Chondrocyte (in vitro differentiated cells): Measurements from ENCODE around the gene TOM1L1. TPM values are rescaled to one million over a fixed set of nuclear protein-coding genes. Genes with fewer than 3 reads are reported as not detected.

Experiments used
- DNase-seq: peaks from one replicate; pipeline ENCODE4 v3.0.0; 2021; ENCODE audit warnings: mixed read lengths, low spot score
- H3K27ac Mint-ChIP-seq: one replicate; pipeline ENCODE4 v1.8.0; 2021; ENCODE audit warnings: mild to moderate bottlenecking, moderate library complexity, mixed read lengths; ENCODE audit not compliant: unreplicated experiment
- H3K27me3 Mint-ChIP-seq: 2 replicates; pipeline ENCODE4 v1.8.0; 2021; ENCODE audit warnings: low read depth, mixed read lengths
- H3K36me3 Mint-ChIP-seq: 2 replicates; pipeline ENCODE4 v1.8.0; 2021; ENCODE audit warnings: low read depth, mixed read lengths
- H3K4me1 Mint-ChIP-seq: 2 replicates; pipeline ENCODE4 v1.8.0; 2021; ENCODE audit warnings: low read depth, mild to moderate bottlenecking, mixed read lengths
- H3K4me3 Mint-ChIP-seq: one replicate; pipeline ENCODE4 v1.8.0; 2021; ENCODE audit warnings: mild to moderate bottlenecking, moderate library complexity, mixed read lengths; ENCODE audit not compliant: unreplicated experiment
- H3K9me3 Mint-ChIP-seq: 2 replicates; pipeline ENCODE4 v1.8.0; 2021; ENCODE audit warnings: low read depth, mixed read lengths
- CTCF ChIP-seq: fragments of 200-600 bp; sonication (generic); IDR thresholded peaks from 2 replicates; pipeline ENCODE4 v1.5.0; 2021; ENCODE audit warnings: antibody characterized with exemption, mild to moderate bottlenecking, moderate library complexity
- long read RNA-seq: library from polyadenylated mRNA; stranded (forward); transcript quantifications from one replicate; pipeline ENCODE4 v2.0.0, GENCODE V29; 2021
- total RNA-seq: library from RNA; stranded (reverse); gene quantifications from 3 replicates; pipeline ENCODE4 v1.2.1, GENCODE V29; 2021

Gene TOM1L1
- 18.7 to 28.4 TPM (median 26.4 TPM) in 3 replicates for total RNA-seq
- long read RNA-seq, transcript TOM1L1-221 (16 exons, 2,507 nt): major isoform, 22 of 60 reads
- long read RNA-seq, partial matches to known transcripts: 5 of 60 reads
- long read RNA-seq, other reads (novel, unspliced or antisense): 26 of 60 reads

- peak within 1 kb of the TSS; percentile 86 for H3K27ac Mint-ChIP-seq
- peaks cover 16% of the 10 kb centered on the region for H3K4me1 Mint-ChIP-seq
- peaks cover 2% of the 10 kb centered on the region for H3K27me3 Mint-ChIP-seq
- TF ChIP-seq CTCF: peak; percentile 66
- peak within 1 kb of the TSS; percentile 93 for H3K4me3 Mint-ChIP-seq
- no peaks in the 10 kb centered on the region for H3K9me3 Mint-ChIP-seq
- no peaks in the 10 kb centered on the region for H3K36me3 Mint-ChIP-seq
- peak; percentile 91 for DNase-seq
These were observed at the start of gene TOM1L1 for GRCh38 chr17:54900457-54901229. Gene TOM1L1, plus strand, starts transcription at chr17:54900852. Its CDS starts 14 bp downstream, at chr17:54900866.

GRCh38 chr17:54859187-54859586, 41.5 kb upstream of the TOM1L1 start:
- Mint-ChIP-seq H3K4me3 (no peak overlapping the region), H3K27ac (no peak overlapping the region), H3K36me3 (no peaks in the 10 kb centered on the region)

GRCh38 chr17:54860617-54861470, 39.8 kb upstream of the TOM1L1 start:
- Mint-ChIP-seq H3K4me1 (no peaks in the 10 kb centered on the region), H3K27me3 (peaks cover 3% of the 10 kb centered on the region), H3K4me3 (no peak overlapping the region), H3K27ac (no peak overlapping the region), H3K36me3 (no peaks in the 10 kb centered on the region), H3K9me3 (no peaks in the 10 kb centered on the region)
- TF ChIP-seq CTCF: no peak
- DNase-seq: no peak

More at GRCh38 chr17:54859187-54859586, 41.5 kb upstream of the TOM1L1 start:
- no peak for TF ChIP-seq CTCF
- H3K4me1 Mint-ChIP-seq: no peaks in the 10 kb centered on the region
- H3K9me3 Mint-ChIP-seq: no peaks in the 10 kb centered on the region
- DNase-seq: no peak
- peaks cover 3% of the 10 kb centered on the region for H3K27me3 Mint-ChIP-seq

GRCh38 chr17:54861471-54861983, 39.1 kb upstream of the TOM1L1 start:
- Mint-ChIP-seq H3K27ac (no peak overlapping the region), H3K9me3 (no peaks in the 10 kb centered on the region), H3K36me3 (no peaks in the 10 kb centered on the region), H3K4me1 (no peaks in the 10 kb centered on the region), H3K27me3 (peaks cover 3% of the 10 kb centered on the region), H3K4me3 (no peak overlapping the region)
- TF ChIP-seq CTCF: no peak
- DNase-seq: no peak

- Mint-ChIP-seq H3K4me3 (no peak overlapping the region), H3K27me3 (peaks cover 6% of the 10 kb centered on the region), H3K4me1 (no peaks in the 10 kb centered on the region), H3K27ac (no peak overlapping the region), H3K9me3 (no peaks in the 10 kb centered on the region), H3K36me3 (no peaks in the 10 kb centered on the region)
- DNase-seq: no peak
- TF ChIP-seq CTCF: no peak
These were observed 37.5 kb upstream of the TOM1L1 start for GRCh38 chr17:54863176-54863575.
